IMR-90 (cell line): Measurements from ENCODE around the gene GLRX3. TPM values are rescaled to one million over a fixed set of nuclear protein-coding genes. Genes with fewer than 3 reads are reported as not detected.

Experiments
- ATAC-seq: fragments of 200-7000 bp; cut with Tn5 transposase; 2 replicates; pipeline ENCODE4 v1.9.1; 2020; ENCODE audit warnings: low read depth, mild to moderate bottlenecking, moderate library complexity
- BruUV-seq: library from RNA; stranded (reverse); fragments of 400-500 nt; replicated peaks from 2 replicates; lab custom pipeline; 2021; lab: Mats Ljungman, UMichigan
- CTCF ChIA-PET: fragments of 300-600 bp; formaldehyde crosslinking; extraction: SDS; loops from one replicate; lab custom pipeline; 2021; ENCODE audit warnings: antibody characterized with exemption; lab: Yijun Ruan, JAX
- POLR2A ChIA-PET: fragments of 300-600 bp; sonication (Branson Sonifier 250); formaldehyde crosslinking; loops from one replicate; lab custom pipeline; 2022; ENCODE audit warnings: antibody characterized with exemption; ENCODE audit not compliant: unreplicated experiment; lab: Charles Lee
- DNase-seq: peaks from one replicate; pipeline ENCODE4 v3.0.0; 2013
- H2AFZ ChIP-seq: replicated peaks from 2 replicates; pipeline ENCODE3; 2013; ENCODE audit warnings: low read length, mild to moderate bottlenecking; ENCODE audit not compliant: poor library complexity
- H2AK5ac ChIP-seq: 2 replicates; pipeline ENCODE4 v1.6.1; 2013; ENCODE audit warnings: low read depth, low read length, inconsistent platforms
- H2AK9ac ChIP-seq: replicated peaks from 2 replicates; pipeline ENCODE3; 2013; ENCODE audit warnings: mild to moderate bottlenecking, low read depth, low read length, moderate library complexity; ENCODE audit not compliant: poor library complexity
- H2BK120ac ChIP-seq: 2 replicates; pipeline ENCODE4 v1.6.1; 2013; ENCODE audit warnings: low read depth, low read length, inconsistent platforms
- H2BK15ac ChIP-seq: 3 replicates; pipeline ENCODE4 v1.6.1; 2013; ENCODE audit warnings: low read depth, low read length, inconsistent platforms
- H2BK20ac ChIP-seq: 2 replicates; pipeline ENCODE4 v1.6.1; 2013; ENCODE audit warnings: low read depth, mild to moderate bottlenecking, inconsistent platforms, low read length, moderate library complexity
- H2BK5ac ChIP-seq: 2 replicates; pipeline ENCODE4 v1.6.1; 2013; ENCODE audit warnings: mild to moderate bottlenecking, low read depth, low read length, inconsistent platforms; ENCODE audit not compliant: poor library complexity, severe bottlenecking
- H3K14ac ChIP-seq: replicated peaks from 2 replicates; pipeline ENCODE4 v1.6.1; 2013; ENCODE audit warnings: low read depth, low read length, inconsistent platforms
- H3K18ac ChIP-seq: 2 replicates; pipeline ENCODE4 v1.6.1; 2013; ENCODE audit warnings: low read depth, low read length, control low read depth
- H3K23ac ChIP-seq: 2 replicates; pipeline ENCODE4 v1.6.1; 2013; ENCODE audit warnings: low read depth, low read length, inconsistent platforms
- H3K27ac ChIP-seq: 2 replicates; pipeline ENCODE4 v1.5.1; 2013; ENCODE audit warnings: mild to moderate bottlenecking, control low read depth, low read length; ENCODE audit not compliant: insufficient read depth
- H3K27me3 ChIP-seq: 2 replicates; pipeline ENCODE4 v1.6.1; 2013; ENCODE audit warnings: low read length; ENCODE audit not compliant: control insufficient read depth, insufficient read depth
- H3K36me3 ChIP-seq: 2 replicates; pipeline ENCODE4 v1.6.1; 2013; ENCODE audit warnings: low read length, mixed read lengths; ENCODE audit not compliant: control insufficient read depth, insufficient read depth
- H3K4ac ChIP-seq: 2 replicates; pipeline ENCODE4 v1.6.1; 2013; ENCODE audit warnings: low read depth, low read length, inconsistent platforms
- H3K4me1 ChIP-seq: 2 replicates; pipeline ENCODE4 v1.6.1; 2013; ENCODE audit warnings: low read length, mixed read lengths; ENCODE audit not compliant: control insufficient read depth, insufficient read depth
- H3K4me2 ChIP-seq: 2 replicates; pipeline ENCODE4 v1.6.1; 2013; ENCODE audit warnings: low read depth, mild to moderate bottlenecking, control low read depth, low read length, moderate library complexity
- H3K4me3 ChIP-seq: 2 replicates; pipeline ENCODE4 v1.5.1; 2013; ENCODE audit warnings: low read depth, mild to moderate bottlenecking, control low read depth, low read length, moderate library complexity; ENCODE audit not compliant: insufficient read depth
- H3K56ac ChIP-seq: 2 replicates; pipeline ENCODE4 v1.6.1; 2013; ENCODE audit warnings: low read length, inconsistent platforms; ENCODE audit not compliant: insufficient read depth; ENCODE audit errors: extremely low read depth
- H3K79me1 ChIP-seq, 2 experiments: 2 replicates each; pipeline ENCODE4 v1.6.1; 2013; ENCODE audit warnings: low read length in 2 of 2, inconsistent platforms in 1 of 2, low read depth in 1 of 2
- H3K9ac ChIP-seq: 2 replicates; pipeline ENCODE4 v1.6.1; 2013; ENCODE audit warnings: low read depth, low read length, control low read depth
- H3K9me1 ChIP-seq: 2 replicates; pipeline ENCODE4 v1.6.1; 2013; ENCODE audit warnings: low read length, inconsistent platforms; ENCODE audit not compliant: insufficient read depth
- H3K9me3 ChIP-seq: 2 replicates; pipeline ENCODE4 v1.6.1; 2013; ENCODE audit warnings: low read length; ENCODE audit not compliant: control insufficient read depth, insufficient read depth
- H4K20me1 ChIP-seq: 2 replicates; pipeline ENCODE4 v1.6.1; 2013; ENCODE audit warnings: low read length, inconsistent platforms; ENCODE audit not compliant: insufficient read depth
- H4K5ac ChIP-seq: 2 replicates; pipeline ENCODE4 v1.6.1; 2013; ENCODE audit warnings: mild to moderate bottlenecking, low read depth, low read length, control low read depth
- H4K8ac ChIP-seq, 2 experiments: 2 replicates each; pipeline ENCODE4 v1.6.1; 2013; ENCODE audit warnings: low read depth in 2 of 2, low read length in 2 of 2, control low read depth in 1 of 2, inconsistent platforms in 1 of 2
- H4K91ac ChIP-seq: 2 replicates; pipeline ENCODE4 v1.6.1; 2013; ENCODE audit warnings: low read depth, low read length, inconsistent platforms; ENCODE audit not compliant: insufficient read depth
- CTCF ChIP-seq: conservative IDR thresholded peaks from 2 replicates; pipeline ENCODE4 v1.5.1; 2012; ENCODE audit warnings: mild to moderate bottlenecking, low read depth, low read length, improper control_type of control experiment
- MAFK ChIP-seq: IDR thresholded peaks from 2 replicates; pipeline ENCODE4 v1.6.1; 2012; ENCODE audit warnings: low read depth, low read length, improper control_type of control experiment
- MAZ ChIP-seq: IDR thresholded peaks from 2 replicates; pipeline ENCODE4 v1.6.1; 2012; ENCODE audit warnings: low read depth, mild to moderate bottlenecking, low read length, improper control_type of control experiment, moderate library complexity, borderline replicate concordance
- MXI1 ChIP-seq: IDR thresholded peaks from 2 replicates; pipeline ENCODE4 v1.6.1; 2012; ENCODE audit warnings: low read depth, mild to moderate bottlenecking, low read length, moderate library complexity, borderline replicate concordance
- NFE2L2 ChIP-seq: fragments of 150-350 bp; IDR thresholded peaks from 2 replicates; pipeline ENCODE4 v1.6.1; 2016; ENCODE audit warnings: low read depth, mild to moderate bottlenecking, low read length
- RFX5 ChIP-seq: IDR thresholded peaks from 2 replicates; pipeline ENCODE4 v1.8.0; 2012; ENCODE audit warnings: low read depth, mild to moderate bottlenecking, low read length, moderate library complexity
- WGBS, 2 experiments: methylation state at CpG; one replicate each; pipeline versions ENCODE4 v1.1.5 to v1.1.7; 2013; ENCODE audit warnings: missing lambda C conversion rate in 2 of 2; ENCODE audit not compliant: insufficient read length in 1 of 2; ENCODE audit errors: extremely low coverage in 2 of 2; 5-methylcytosine and 5-hydroxymethylcytosine counted together
- dilution Hi-C: fragments of 300-500 bp; cut with HindIII; formaldehyde crosslinking; loops from one replicate; pipeline ENCODE4 v1.14.3; 2018; ENCODE audit warnings: low sequenced_read_pairs; ENCODE audit not compliant: unreplicated experiment
- in situ Hi-C: fragments of 300-500 bp; cut with MboI; formaldehyde crosslinking; loops from 3 replicates; pipeline ENCODE4 v1.14.3; 2019; ENCODE audit warnings: low sequenced_read_pairs, inconsistent platforms, mixed read lengths
- intact Hi-C: fragments of 100-400 bp; cut with micrococcal nuclease; formaldehyde crosslinking; loops from 2 replicates; pipeline ENCODE4 v1.10.0; 2022
- polyA plus RNA-seq, 3 experiments: library from polyadenylated mRNA; depleted of rRNA; stranded (reverse); fragments of >200 nt; gene quantifications; 2 replicates each; pipeline ENCODE4 v1.2.3, GENCODE V29; 2012; ENCODE audit warnings: low replicate concordance in 1 of 3
- total RNA-seq: library from RNA; depleted of rRNA; stranded (reverse); fragments of >200 nt; gene quantifications from 2 replicates; pipeline ENCODE4 v1.2.3, GENCODE V29; 2012
- TF ChIP-seq, protein P1 (sequence below): fragments of 150-350 bp; IDR thresholded peaks from 2 replicates; pipeline ENCODE4 v1.6.1; 2017; ENCODE audit warnings: mild to moderate bottlenecking, antibody characterized with exemption, low read length, low read depth

GLRX3 gene
- total and polyA plus RNA-seq, 2 of the 4 experiments (the other 2 are of a cell fraction), result 78.7 to 81.7 TPM

GRCh38 chr10:130193033-130193432 is 56.8 kb downstream of the GLRX3 start:
- no peak overlapping the region for H3K23ac ChIP-seq
- DNase-seq, result no peak
- no peak overlapping the region for H2BK20ac ChIP-seq
- no peak overlapping the region for H4K91ac ChIP-seq
- H2BK120ac ChIP-seq, result no peak overlapping the region
- dilution Hi-C loops, result no loop called here
- H2AFZ ChIP-seq, result no peak overlapping the region
- H3K18ac ChIP-seq, result no peak overlapping the region
- 0 out of 2 replicates have a peak, but pooled peaks cover 3% of the 10 kb centered on the region for H3K9me1 ChIP-seq
- TF ChIP-seq, protein P1, sequence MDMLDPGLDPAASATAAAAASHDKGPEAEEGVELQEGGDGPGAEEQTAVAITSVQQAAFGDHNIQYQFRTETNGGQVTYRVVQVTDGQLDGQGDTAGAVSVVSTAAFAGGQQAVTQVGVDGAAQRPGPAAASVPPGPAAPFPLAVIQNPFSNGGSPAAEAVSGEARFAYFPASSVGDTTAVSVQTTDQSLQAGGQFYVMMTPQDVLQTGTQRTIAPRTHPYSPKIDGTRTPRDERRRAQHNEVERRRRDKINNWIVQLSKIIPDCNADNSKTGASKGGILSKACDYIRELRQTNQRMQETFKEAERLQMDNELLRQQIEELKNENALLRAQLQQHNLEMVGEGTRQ, result no peak
- TF ChIP-seq MAZ (no peak), MAFK (no peak), MXI1 (no peak), CTCF (no peak), NFE2L2 (no peak), RFX5 (no peak)
- intact Hi-C loops, result no loop called here
- no peak for ATAC-seq
- in situ Hi-C loops, result loop anchor here (25.0 kb wide), 1 partner anchor 1819 kb away; no protein-coding TSS in a partner anchor
- POLR2A ChIA-PET, result no interaction called here
- 0 out of 4 replicates have a peak, but pooled peaks cover 0 to 2% of the 10 kb centered on the region in 2 experiments for H3K79me1 ChIP-seq
- no peaks in the 10 kb centered on the region for H3K27me3 ChIP-seq
- H3K9me3 ChIP-seq, result no peaks in the 10 kb centered on the region
- no peak overlapping the region for H3K4me2 ChIP-seq
- no peaks in the 10 kb centered on the region for H4K20me1 ChIP-seq
- 0 out of 2 replicates have a peak, but pooled peaks cover 1% of the 10 kb centered on the region for H3K4me1 ChIP-seq
- H4K8ac ChIP-seq, result no peak overlapping the region
- no peaks in the 10 kb centered on the region for H3K36me3 ChIP-seq
- no peak overlapping the region for H2AK5ac ChIP-seq
- H3K4me3 ChIP-seq, result no peak overlapping the region
- no peak overlapping the region for H2BK15ac ChIP-seq
- H3K9ac ChIP-seq, result no peak overlapping the region; the same call in 1 of the 2 replicates
- BruUV-seq, result no TSS peak
- no peak overlapping the region for H3K27ac ChIP-seq
- no peak overlapping the region for H3K4ac ChIP-seq
- H3K56ac ChIP-seq, result no peak overlapping the region
- H3K14ac ChIP-seq, result no peak overlapping the region
- no peak overlapping the region for H2BK5ac ChIP-seq
- H2AK9ac ChIP-seq, result no peak overlapping the region
- WGBS, 2 experiments, result no CpG with 5 or more reads among the region's 5 CpGs
- CTCF ChIA-PET, result no interaction called here
- H4K5ac ChIP-seq, result no peak overlapping the region
